ENCODE results near the gene VPS54. TPM values are rescaled to one million over a fixed set of nuclear protein-coding genes. Genes with fewer than 3 reads are reported as not detected.

The VPS54 gene
- total RNA-seq, 1 donor from 2014 or later = 28.2 TPM

DNA sequence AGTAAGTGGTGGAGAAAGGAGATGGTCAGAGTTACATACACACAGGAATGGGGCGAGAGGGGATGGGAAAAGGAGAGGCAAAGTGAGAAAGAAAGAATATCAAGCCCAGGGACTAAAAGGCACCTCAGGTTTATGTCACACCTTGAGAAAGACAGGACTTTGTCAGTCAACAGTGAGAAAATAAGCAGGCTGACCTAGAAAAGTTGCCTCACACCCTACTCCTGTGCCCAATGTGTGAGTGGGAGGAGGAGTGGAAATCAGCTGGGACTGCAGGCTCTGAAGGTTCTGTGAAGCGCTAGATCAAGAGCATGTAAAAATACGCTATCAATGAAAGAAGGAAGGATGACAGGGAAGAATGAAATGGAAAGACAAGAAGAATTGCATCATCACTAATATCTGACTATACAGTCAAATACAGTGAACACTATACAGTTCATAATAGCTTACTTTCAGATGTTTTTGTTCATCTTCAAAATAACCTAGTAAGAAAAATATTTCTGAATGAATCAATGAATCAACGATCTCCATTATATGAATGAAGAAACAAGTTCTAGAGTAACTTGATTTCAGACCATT, 10.7 kb downstream of the VPS54 start:
- Mint-ChIP-seq H3K27me3 (no peaks in the 10 kb centered on the region), H3K9me3 (ENCODE audit: low read depth) (no peaks in the 10 kb centered on the region), H3K36me3 (ENCODE audit: insufficient read depth) (peaks cover 4% of the 10 kb centered on the region), H3K4me1 (ENCODE audit: low read depth) (no peaks in the 10 kb centered on the region), H3K27ac (peak overlapping the region; percentile 36), H3K4me3 (ENCODE audit: low read depth) (no peak overlapping the region)
- TF ChIP-seq, protein P1, sequence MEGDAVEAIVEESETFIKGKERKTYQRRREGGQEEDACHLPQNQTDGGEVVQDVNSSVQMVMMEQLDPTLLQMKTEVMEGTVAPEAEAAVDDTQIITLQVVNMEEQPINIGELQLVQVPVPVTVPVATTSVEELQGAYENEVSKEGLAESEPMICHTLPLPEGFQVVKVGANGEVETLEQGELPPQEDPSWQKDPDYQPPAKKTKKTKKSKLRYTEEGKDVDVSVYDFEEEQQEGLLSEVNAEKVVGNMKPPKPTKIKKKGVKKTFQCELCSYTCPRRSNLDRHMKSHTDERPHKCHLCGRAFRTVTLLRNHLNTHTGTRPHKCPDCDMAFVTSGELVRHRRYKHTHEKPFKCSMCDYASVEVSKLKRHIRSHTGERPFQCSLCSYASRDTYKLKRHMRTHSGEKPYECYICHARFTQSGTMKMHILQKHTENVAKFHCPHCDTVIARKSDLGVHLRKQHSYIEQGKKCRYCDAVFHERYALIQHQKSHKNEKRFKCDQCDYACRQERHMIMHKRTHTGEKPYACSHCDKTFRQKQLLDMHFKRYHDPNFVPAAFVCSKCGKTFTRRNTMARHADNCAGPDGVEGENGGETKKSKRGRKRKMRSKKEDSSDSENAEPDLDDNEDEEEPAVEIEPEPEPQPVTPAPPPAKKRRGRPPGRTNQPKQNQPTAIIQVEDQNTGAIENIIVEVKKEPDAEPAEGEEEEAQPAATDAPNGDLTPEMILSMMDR (IDR thresholded peaks at IDR 0.05; ENCODE audit: unreplicated experiment) = no peak
- no peak for DNase-seq (ENCODE audit: low spot score, unreplicated experiment)

DNA sequence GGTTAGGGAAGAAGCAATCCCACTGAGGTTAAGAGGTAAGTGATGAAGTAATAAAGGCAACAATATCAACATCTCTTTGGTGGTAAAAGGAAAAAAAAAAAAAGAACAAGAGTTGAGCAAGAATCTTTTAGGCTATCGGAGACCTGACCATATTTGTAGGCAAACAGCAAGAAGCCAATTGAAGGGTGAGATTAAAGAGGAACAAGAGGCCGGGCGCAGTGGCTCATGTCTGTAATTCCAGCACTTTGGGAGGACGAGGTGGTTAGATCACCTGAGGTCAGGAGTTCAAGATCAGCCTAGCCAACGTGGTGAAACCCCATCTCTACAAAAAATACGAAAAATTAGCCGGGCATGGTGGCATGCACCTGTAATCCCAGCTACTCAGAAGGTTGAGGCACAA, 11.3 kb downstream of the VPS54 start:
- TF ChIP-seq, protein P1 (IDR thresholded peaks at IDR 0.05; ENCODE audit: unreplicated experiment) = no peak
- no peaks in the 10 kb centered on the region for H3K27me3 Mint-ChIP-seq
- peak overlapping the region; percentile 36 for H3K27ac Mint-ChIP-seq
- peaks cover 4% of the 10 kb centered on the region for H3K36me3 Mint-ChIP-seq (ENCODE audit: insufficient read depth)
- H3K9me3 Mint-ChIP-seq (ENCODE audit: low read depth) = no peaks in the 10 kb centered on the region
- H3K4me1 Mint-ChIP-seq (ENCODE audit: low read depth) = no peaks in the 10 kb centered on the region
- no peak for DNase-seq (ENCODE audit: low spot score, unreplicated experiment)
- H3K4me3 Mint-ChIP-seq (ENCODE audit: low read depth) = no peak overlapping the region

DNA sequence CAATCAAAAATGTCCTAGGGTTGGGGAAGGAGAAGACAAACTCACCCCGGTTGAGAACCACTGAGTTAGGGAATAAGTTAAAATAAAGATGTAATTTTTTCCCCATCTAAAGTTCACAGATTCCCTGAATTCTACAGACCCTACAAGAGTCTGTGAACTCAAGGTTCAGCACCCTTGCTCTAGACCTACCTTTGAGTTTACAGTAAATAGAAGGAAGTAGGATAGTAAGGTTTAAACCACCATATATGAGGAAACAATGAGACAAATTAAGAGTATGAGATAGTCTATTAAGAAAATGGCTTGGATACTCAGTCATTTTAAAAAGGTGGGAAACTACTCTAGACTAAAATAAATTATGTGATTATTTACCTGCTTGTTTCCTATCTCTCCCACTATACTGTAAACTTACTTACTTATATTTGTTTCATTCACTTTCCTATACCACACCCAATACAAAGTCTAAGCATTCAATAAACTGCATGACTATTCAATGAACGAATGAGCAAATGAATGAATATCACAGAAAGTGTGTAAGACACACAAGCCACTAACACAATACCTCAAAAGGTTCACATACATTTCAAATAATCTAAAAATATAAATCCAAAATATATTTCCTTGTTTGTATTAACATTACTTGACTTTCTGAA, 13.4 kb downstream of the VPS54 start:
- no peak overlapping the region for H3K27ac Mint-ChIP-seq
- H3K9me3 Mint-ChIP-seq (ENCODE audit: low read depth) = no peaks in the 10 kb centered on the region
- no peaks in the 10 kb centered on the region for H3K27me3 Mint-ChIP-seq
- H3K4me3 Mint-ChIP-seq (ENCODE audit: low read depth) = no peak overlapping the region
- TF ChIP-seq, protein P1 (IDR thresholded peaks at IDR 0.05; ENCODE audit: unreplicated experiment) = no peak
- no peaks in the 10 kb centered on the region for H3K4me1 Mint-ChIP-seq (ENCODE audit: low read depth)
- peaks cover 6% of the 10 kb centered on the region for H3K36me3 Mint-ChIP-seq (ENCODE audit: insufficient read depth)
- DNase-seq (ENCODE audit: low spot score, unreplicated experiment) = no peak

DNA sequence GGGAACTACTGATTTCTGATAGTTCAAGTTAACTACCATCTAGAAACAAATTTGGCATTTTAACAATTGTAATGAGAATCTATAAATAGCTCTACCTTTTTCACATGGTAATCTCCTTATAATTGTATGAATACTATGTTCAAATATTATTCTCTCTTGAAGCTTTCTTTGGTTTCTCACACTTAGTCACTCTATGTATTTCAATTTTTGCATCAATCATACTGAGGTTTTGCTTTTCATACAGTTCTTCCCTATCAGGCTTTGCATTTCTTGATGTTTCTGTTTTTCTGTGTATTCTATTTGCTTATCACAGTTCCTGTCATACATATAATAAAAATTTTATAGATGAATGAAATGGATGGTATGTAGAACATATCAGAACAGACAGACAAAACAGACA, 16.0 kb downstream of the VPS54 start:
- peaks cover 16% of the 10 kb centered on the region for H3K9me3 Mint-ChIP-seq (ENCODE audit: low read depth)
- H3K4me3 Mint-ChIP-seq (ENCODE audit: low read depth) = no peak overlapping the region
- DNase-seq (ENCODE audit: low spot score, unreplicated experiment) = no peak
- peaks cover 20% of the 10 kb centered on the region for H3K36me3 Mint-ChIP-seq (ENCODE audit: insufficient read depth)
- no peaks in the 10 kb centered on the region for H3K27me3 Mint-ChIP-seq
- H3K27ac Mint-ChIP-seq = no peak overlapping the region
- H3K4me1 Mint-ChIP-seq (ENCODE audit: low read depth) = no peaks in the 10 kb centered on the region
- TF ChIP-seq, protein P1 (IDR thresholded peaks at IDR 0.05; ENCODE audit: unreplicated experiment) = no peak

DNA sequence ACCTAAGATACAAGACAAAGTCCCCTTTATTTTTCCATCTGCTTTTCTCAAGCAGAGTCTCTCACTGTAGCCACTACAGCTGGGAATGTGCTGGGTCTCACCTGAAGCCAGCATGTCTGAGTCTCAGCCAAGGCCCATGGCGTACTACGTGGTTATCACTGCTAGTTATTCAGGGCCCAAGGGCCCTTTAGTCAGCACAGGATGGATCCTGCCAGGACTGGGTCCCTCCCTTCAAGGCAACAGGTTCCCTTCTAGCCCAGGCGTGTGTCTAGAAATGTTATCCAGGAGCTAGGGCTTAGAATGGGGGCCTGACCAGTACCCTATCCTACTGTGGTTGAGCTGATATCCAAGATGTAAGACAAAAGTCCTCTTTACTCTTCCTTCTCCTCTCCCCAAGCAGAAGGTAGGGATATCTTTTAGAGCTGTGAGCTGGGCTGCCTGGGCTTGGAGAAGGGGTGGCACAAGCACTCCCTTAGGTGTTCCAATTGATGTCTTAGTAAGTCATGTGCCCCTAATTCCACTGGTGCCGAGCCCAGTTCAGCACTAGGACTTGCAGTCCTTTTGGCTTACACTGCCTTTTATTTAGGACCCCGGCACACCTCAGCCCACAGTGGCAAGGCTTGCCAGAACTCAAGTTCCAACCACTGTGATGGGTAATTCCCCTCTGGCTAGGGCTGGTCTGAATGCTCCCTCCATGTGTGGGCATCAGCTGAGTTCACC, 17.7 kb downstream of the VPS54 start:
- Mint-ChIP-seq H3K4me1 (ENCODE audit: low read depth) (no peaks in the 10 kb centered on the region), H3K9me3 (ENCODE audit: low read depth) (peaks cover 32% of the 10 kb centered on the region), H3K27me3 (no peaks in the 10 kb centered on the region), H3K27ac (no peak overlapping the region), H3K36me3 (ENCODE audit: insufficient read depth) (peaks cover 27% of the 10 kb centered on the region), H3K4me3 (ENCODE audit: low read depth) (no peak overlapping the region)
- TF ChIP-seq, protein P1 (IDR thresholded peaks at IDR 0.05; ENCODE audit: unreplicated experiment) = no peak
- no peak for DNase-seq (ENCODE audit: low spot score, unreplicated experiment)
